Adipose tissue (tissue), 3 donors: Measurements from ENCODE around the gene TLCD3A. TPM values are rescaled to one million over a fixed set of nuclear protein-coding genes. Genes with fewer than 3 reads are reported as not detected.

ENCODE experiments used
- H3K27ac ChIP-seq: one replicate; pipeline ENCODE4 v1.5.1; 2013; ENCODE audit warnings: low read depth, low read length
- WGBS, 3 donors: extraction: QIAGEN DNeasy Blood & Tissue Kit; methylation state at CpG; one replicate each; pipeline ENCODE4 v1.1.7; 2013; 5-methylcytosine and 5-hydroxymethylcytosine counted together
- polyA plus RNA-seq, 3 donors: library from polyadenylated mRNA; stranded (reverse); fragments of 200-250 nt; gene quantifications; one replicate each; pipeline ENCODE4 v1.2.3, GENCODE V29; 2013
- donor health status: healthy with polysubstance abuse.
- donor health status: Bipolar disorder and iron deficiency.
- donor health status: healthy.

Gene TLCD3A
- polyA plus RNA-seq, 3 donors = 3.4 to 10.0 (median 3.8) TPM

- 74 to 91% (median 88%) methylated on average over 4 of the region's 4 CpGs for WGBS, 3 donors
Measured at GRCh38 chr17:704111-704864, 28.1 kb upstream of the TLCD3A start.

GRCh38 chr17:705011-705410, 27.4 kb upstream of the TLCD3A start:
- no peak overlapping the region for H3K27ac ChIP-seq
- WGBS, 3 donors = 83 to 98% (median 88%) methylated on average over 1 of the region's 1 CpG

More at GRCh38 chr17:704111-704864, 28.1 kb upstream of the TLCD3A start:
- H3K27ac ChIP-seq = no peak overlapping the region

- no peak overlapping the region for H3K27ac ChIP-seq
Measured at GRCh38 chr17:705863-706262, 26.5 kb upstream of the TLCD3A start.

GRCh38 chr17:708132-708531, 24.3 kb upstream of the TLCD3A start:
- no peak overlapping the region for H3K27ac ChIP-seq
- 50 to 87% (median 74%) methylated on average over 5 of the region's 5 CpGs for WGBS, 3 donors

More at GRCh38 chr17:705863-706262, 26.5 kb upstream of the TLCD3A start:
- whole genome bisulfite sequencing, 3 donors = 45 to 85% (median 84%) methylated on average over 6 of the region's 6 CpGs

- no peak overlapping the region for H3K27ac ChIP-seq
- WGBS, 3 donors = 76 to 97% (median 94%) methylated on average over 5 of the region's 5 CpGs
Measured at GRCh38 chr17:718075-718474, 14.3 kb upstream of the TLCD3A start.

- 77 to 88% (median 79%) methylated on average over 13 of the region's 13 CpGs for WGBS, 3 donors
- H3K27ac ChIP-seq = no peak overlapping the region
Measured at GRCh38 chr17:720706-721539, 11.5 kb upstream of the TLCD3A start.

GRCh38 chr17:721540-721937, 10.9 kb upstream of the TLCD3A start:
- WGBS, 3 donors = 68 to 87% (median 86%) methylated on average over 5 of the region's 5 CpGs
- H3K27ac ChIP-seq = no peak overlapping the region

GRCh38 chr17:725084-725483, 7.3 kb upstream of the TLCD3A start:
- 91 to 97% (median 93%) methylated on average over 14 of the region's 14 CpGs for whole genome bisulfite sequencing, 3 donors
- no peak overlapping the region for H3K27ac ChIP-seq

GRCh38 chr17:725746-726145, 6.7 kb upstream of the TLCD3A start:
- H3K27ac ChIP-seq = no peak overlapping the region
- WGBS, 3 donors = 62 to 81% (median 77%) methylated on average over 11 to 12 of the region's 12 CpGs

GRCh38 chr17:726271-726919, 6.0 kb upstream of the TLCD3A start:
- H3K27ac ChIP-seq = no peak overlapping the region
- WGBS, 3 donors = 41 to 68% (median 68%) methylated on average over 20 of the region's 20 CpGs

- whole genome bisulfite sequencing, 3 donors = 85 to 96% (median 95%) methylated on average over 5 of the region's 5 CpGs
Measured at GRCh38 chr17:728911-729310, 3.5 kb upstream of the TLCD3A start.

GRCh38 chr17:731644-732066, 741 bp upstream of the TLCD3A start:
- 8 to 15% (median 8%) methylated on average over 25 to 26 of the region's 26 CpGs for WGBS, 3 donors

More at GRCh38 chr17:728911-729310, 3.5 kb upstream of the TLCD3A start:
- no peak overlapping the region for H3K27ac ChIP-seq

GRCh38 chr17:732902-733720, 715 bp downstream of the TLCD3A start:
- no peak overlapping the region for H3K27ac ChIP-seq
- WGBS, 3 donors = 6 to 9% (median 8%) methylated on average over 45 to 57 of the region's 57 CpGs

More at GRCh38 chr17:731644-732066, 741 bp upstream of the TLCD3A start:
- H3K27ac ChIP-seq = no peak overlapping the region

- 78 to 80% (median 78%) methylated on average over 10 of the region's 10 CpGs for WGBS, 3 donors
- no peak overlapping the region for H3K27ac ChIP-seq
Measured at GRCh38 chr17:733743-734142, 1.3 kb downstream of the TLCD3A start.

GRCh38 chr17:737561-738113, 5.2 kb downstream of the TLCD3A start:
- WGBS, 3 donors = 92 to 93% (median 93%) methylated on average over 13 of the region's 13 CpGs
- no peak overlapping the region for H3K27ac ChIP-seq

GRCh38 chr17:740240-741017, 8.0 kb downstream of the TLCD3A start:
- no peak overlapping the region for H3K27ac ChIP-seq
- WGBS, 3 donors = 48 to 81% (median 63%) methylated on average over 18 of the region's 18 CpGs

- 85 to 92% (median 89%) methylated on average over 11 of the region's 11 CpGs for WGBS, 3 donors
- H3K27ac ChIP-seq = no peak overlapping the region
Measured at GRCh38 chr17:742147-742793, 9.9 kb downstream of the TLCD3A start.
